GDM1 (cell line): ENCODE results near the gene FDXACB1.

Experiments used
- DNase-seq: peaks from one replicate; lab custom pipeline; 2025; lab: John Stamatoyannopoulos, UW

FDXACB1 gene

GRCh38 chr11:111841370-111842053 is 37.5 kb downstream of the FDXACB1 start:
- DNase-seq = peak; percentile 55

GRCh38 chr11:111840143-111840542 is 38.8 kb downstream of the FDXACB1 start:
- no peak for DNase-seq

- DNase-seq = no peak
Measured at GRCh38 chr11:111838054-111838453, 40.9 kb downstream of the FDXACB1 start.

- no peak for DNase-seq
Measured at GRCh38 chr11:111837366-111837891, 41.5 kb downstream of the FDXACB1 start.

GRCh38 chr11:111836721-111837120 is 42.2 kb downstream of the FDXACB1 start:
- no peak for DNase-seq

- no peak for DNase-seq
Measured at GRCh38 chr11:111836162-111836561, 42.8 kb downstream of the FDXACB1 start.

- no peak for DNase-seq
Measured at GRCh38 chr11:111835665-111836064, 43.3 kb downstream of the FDXACB1 start.

- no peak for DNase-seq
Measured at GRCh38 chr11:111834432-111835163, 44.4 kb downstream of the FDXACB1 start.

GRCh38 chr11:111833524-111833923 is 45.4 kb downstream of the FDXACB1 start:
- DNase-seq = no peak

GRCh38 chr11:111829185-111829968 is 49.6 kb downstream of the FDXACB1 start:
- no peak for DNase-seq

- DNase-seq = no peak
Measured at GRCh38 chr11:111826322-111826950, 52.5 kb downstream of the FDXACB1 start.
